ENCODE results near the gene SGPP2. TPM values are rescaled to one million over a fixed set of nuclear protein-coding genes. Genes with fewer than 3 reads are reported as not detected.

The SGPP2 gene
- total RNA-seq, 4 donors from 2014 or later, result 38.7 to 61.3 (median 59.0) TPM

DNA sequence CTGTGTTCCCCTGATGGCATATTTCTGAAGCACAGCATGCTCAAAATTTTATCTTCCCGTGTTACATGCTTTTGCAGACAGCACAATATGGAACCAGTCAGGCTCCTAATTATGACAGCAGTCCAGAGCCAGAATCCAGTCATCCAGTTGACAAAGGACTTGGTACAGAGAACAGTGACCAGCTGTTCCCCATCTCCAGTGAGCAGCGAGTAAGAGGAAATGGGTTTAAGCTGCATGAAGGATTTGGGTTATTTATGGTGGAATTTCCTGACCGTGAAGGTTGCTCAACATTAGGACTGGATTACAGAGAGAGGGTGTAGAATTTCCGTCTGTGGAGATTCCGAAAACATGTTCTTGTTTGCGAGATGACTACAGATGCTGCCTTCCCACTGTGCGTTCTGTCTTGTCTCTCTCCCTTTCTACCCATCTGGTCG, 24.4 kb downstream of the SGPP2 start:
- no peak for DNase-seq (ENCODE audit: low spot score in 2 of 2)
- TF ChIP-seq POLR2A (IDR thresholded peaks at IDR 0.05), result no peak
- H3K4me3 ChIP-seq (ENCODE audit: low read depth, poor library complexity, severe bottlenecking), result no peak overlapping the region
- intact Hi-C loops (cut with DNase I; ENCODE audit: low total_unique reads), result no loop called here
- 40 to 48% methylated on average over 8 of the region's 8 CpGs for WGBS, 2 donors

DNA sequence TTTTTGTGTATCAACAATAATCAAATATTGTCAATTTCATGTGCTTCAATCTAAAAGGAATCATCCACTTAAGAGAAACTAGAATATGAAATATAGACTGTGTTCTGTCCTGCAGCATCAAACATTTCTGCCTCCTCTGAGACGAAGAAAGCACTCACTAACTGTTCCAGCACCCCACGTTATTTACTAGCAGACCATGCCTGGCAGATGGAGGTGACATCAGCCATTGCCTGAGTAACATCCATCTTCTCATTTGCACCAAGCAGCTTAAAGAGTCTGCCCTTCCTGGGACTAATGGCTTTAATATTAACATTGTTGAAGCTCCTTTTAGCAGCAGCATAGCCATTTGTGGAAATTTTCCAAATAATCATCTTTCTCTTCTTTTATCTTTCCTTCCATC, 25.7 kb downstream of the SGPP2 start:
- no peak overlapping the region for H3K4me3 ChIP-seq (ENCODE audit: low read depth, poor library complexity, severe bottlenecking)
- TF ChIP-seq, protein P1, sequence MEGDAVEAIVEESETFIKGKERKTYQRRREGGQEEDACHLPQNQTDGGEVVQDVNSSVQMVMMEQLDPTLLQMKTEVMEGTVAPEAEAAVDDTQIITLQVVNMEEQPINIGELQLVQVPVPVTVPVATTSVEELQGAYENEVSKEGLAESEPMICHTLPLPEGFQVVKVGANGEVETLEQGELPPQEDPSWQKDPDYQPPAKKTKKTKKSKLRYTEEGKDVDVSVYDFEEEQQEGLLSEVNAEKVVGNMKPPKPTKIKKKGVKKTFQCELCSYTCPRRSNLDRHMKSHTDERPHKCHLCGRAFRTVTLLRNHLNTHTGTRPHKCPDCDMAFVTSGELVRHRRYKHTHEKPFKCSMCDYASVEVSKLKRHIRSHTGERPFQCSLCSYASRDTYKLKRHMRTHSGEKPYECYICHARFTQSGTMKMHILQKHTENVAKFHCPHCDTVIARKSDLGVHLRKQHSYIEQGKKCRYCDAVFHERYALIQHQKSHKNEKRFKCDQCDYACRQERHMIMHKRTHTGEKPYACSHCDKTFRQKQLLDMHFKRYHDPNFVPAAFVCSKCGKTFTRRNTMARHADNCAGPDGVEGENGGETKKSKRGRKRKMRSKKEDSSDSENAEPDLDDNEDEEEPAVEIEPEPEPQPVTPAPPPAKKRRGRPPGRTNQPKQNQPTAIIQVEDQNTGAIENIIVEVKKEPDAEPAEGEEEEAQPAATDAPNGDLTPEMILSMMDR (IDR thresholded peaks at IDR 0.05), result no peak
- TF ChIP-seq POLR2A (IDR thresholded peaks at IDR 0.05), result no peak
- 68 to 71% methylated on average over 2 of the region's 2 CpGs for WGBS, 2 donors
- DNase-seq (ENCODE audit: low spot score in 2 of 2), result no peak
- intact Hi-C loops (cut with DNase I; ENCODE audit: low total_unique reads), result no loop called here

DNA sequence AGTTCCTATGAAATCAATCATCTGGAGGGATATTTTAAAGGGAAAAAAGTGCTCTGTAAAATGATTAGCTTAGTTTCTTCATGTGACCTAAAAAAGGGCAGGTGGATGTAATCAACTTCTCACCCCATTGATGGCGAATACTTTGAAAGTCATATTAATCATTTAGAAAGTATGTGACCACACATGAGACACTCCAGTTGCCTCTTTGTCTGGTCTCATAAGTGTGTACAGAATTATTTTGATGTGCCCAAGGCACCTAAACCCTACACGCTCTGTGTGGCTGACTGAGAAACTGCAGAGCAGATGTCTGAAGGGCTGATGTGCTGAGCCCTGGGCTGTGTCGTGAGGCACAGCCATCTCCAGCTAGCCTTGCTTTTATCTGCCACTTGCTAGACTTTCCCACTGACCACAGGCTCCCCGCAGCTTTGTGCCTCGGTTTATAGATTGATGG, 26.9 kb downstream of the SGPP2 start:
- DNase-seq (ENCODE audit: low spot score in 2 of 2), result no peak
- WGBS, 2 donors, result 76 to 77% methylated on average over 5 of the region's 5 CpGs
- H3K4me3 ChIP-seq (ENCODE audit: low read depth, poor library complexity, severe bottlenecking), result no peak overlapping the region
- intact Hi-C loops (cut with DNase I; ENCODE audit: low total_unique reads), result no loop called here
- TF ChIP-seq, protein P1 (IDR thresholded peaks at IDR 0.05), result no peak
- TF ChIP-seq POLR2A (IDR thresholded peaks at IDR 0.05), result no peak

DNA sequence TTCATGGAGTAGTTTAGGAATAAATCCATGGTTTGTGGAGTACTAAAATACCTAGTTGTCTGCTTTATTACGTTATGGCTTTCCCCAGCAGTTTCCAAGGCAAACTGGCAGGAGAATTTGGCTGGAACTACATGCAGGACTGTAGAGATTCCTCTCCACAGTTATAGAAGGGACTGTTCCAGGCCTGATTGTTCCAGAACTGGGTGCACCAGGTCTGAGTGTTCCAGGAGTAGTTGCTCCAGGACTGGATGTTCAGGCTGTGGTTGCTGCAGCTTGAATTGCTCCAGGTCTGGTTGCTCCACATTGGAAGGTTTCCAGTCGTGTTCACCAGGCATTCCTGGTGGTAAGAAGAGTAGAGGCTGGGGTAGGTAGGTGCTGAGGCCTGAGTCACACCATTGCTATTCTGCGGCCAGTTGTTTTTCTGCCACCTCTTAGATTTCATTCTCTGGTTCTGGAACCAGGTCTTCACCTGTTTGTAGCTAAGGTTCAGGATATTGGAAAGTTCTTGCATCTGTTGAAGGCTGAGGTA, 28.1 kb downstream of the SGPP2 start:
- TF ChIP-seq, protein P1 (IDR thresholded peaks at IDR 0.05), result no peak
- TF ChIP-seq POLR2A (IDR thresholded peaks at IDR 0.05), result no peak
- 52 to 73% methylated on average over 3 of the region's 3 CpGs for WGBS, 2 donors
- intact Hi-C loops (cut with DNase I; ENCODE audit: low total_unique reads), result no loop called here
- no peak overlapping the region for H3K4me3 ChIP-seq (ENCODE audit: low read depth, poor library complexity, severe bottlenecking)
- DNase-seq (ENCODE audit: low spot score in 2 of 2), result no peak

DNA sequence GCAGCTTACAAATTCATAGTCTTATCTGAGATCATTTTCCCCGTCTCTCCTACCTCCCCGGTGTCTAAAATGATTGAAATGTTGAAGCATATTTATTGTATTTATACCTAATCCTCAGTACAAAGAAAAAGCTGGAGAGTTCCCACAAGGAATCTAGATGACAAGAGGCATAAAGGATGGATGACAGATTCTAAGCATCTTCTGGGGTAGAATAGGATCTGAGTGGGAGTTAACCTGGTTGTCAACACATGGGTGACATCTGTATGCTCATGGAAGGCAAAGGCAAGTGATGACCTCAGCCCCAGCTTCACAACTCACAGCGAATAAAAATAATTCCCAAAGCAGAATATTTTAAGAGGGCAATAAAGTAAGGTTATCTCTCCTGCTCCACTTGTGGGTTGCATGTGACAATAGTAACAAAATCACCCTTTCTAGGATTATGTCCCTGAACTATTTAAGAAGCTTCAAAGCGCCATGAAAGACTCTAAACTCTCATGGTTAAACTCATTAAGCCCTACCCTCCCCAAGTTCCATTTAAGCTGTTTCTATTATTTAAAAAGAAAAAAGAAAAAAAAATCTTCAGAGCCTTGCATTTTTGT, 32.2 kb downstream of the SGPP2 start:
- no peak overlapping the region for H3K4me3 ChIP-seq (ENCODE audit: low read depth, poor library complexity, severe bottlenecking)
- WGBS, 2 donors, result 72 to 83% methylated on average over 4 of the region's 4 CpGs
- TF ChIP-seq POLR2A (IDR thresholded peaks at IDR 0.05), result no peak
- TF ChIP-seq, protein P1 (IDR thresholded peaks at IDR 0.05), result no peak
- no peak for DNase-seq (ENCODE audit: low spot score in 2 of 2)
- intact Hi-C loops (cut with DNase I; ENCODE audit: low total_unique reads), result no loop called here

DNA sequence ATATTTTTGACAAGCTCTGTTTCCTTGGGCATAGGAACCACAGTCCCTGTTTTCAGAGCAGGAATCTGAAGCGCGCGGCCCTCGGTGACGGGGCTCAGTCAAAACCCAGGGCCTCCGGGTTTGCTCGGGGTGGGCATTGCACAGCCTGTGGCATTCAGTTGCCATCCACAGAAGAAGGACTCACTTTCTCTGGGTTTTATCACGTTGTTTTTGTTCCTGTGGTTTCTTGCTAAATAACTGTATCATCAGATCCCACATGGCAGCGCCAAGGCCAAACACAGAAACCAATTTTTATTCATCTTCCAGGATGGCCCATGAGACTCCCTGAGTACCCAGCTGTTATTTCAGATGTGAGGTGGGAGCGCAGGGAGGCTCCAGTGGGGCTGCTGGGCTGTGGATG, 35.6 kb downstream of the SGPP2 start:
- 90 to 92% methylated on average over 10 of the region's 10 CpGs for WGBS, 2 donors

More for the DNA sequence above, 35.6 kb downstream of the SGPP2 start:
- intact Hi-C loops (cut with DNase I; ENCODE audit: low total_unique reads), result no loop called here
- no peak overlapping the region for H3K4me3 ChIP-seq (ENCODE audit: low read depth, poor library complexity, severe bottlenecking)
- no peak for TF ChIP-seq POLR2A (IDR thresholded peaks at IDR 0.05)
- TF ChIP-seq, protein P1 (IDR thresholded peaks at IDR 0.05), result no peak
- DNase-seq (ENCODE audit: low spot score in 2 of 2), result no peak
